GM18868 (cell line): ENCODE measurements around the gene TSFM.

ENCODE experiments used
- ATAC-seq: cut with Tn5 transposase; IDR thresholded peaks from one replicate; pipeline ENCODE4 v1.9.1; 2021; ENCODE audit warnings: mild to moderate bottlenecking, moderate library complexity; ENCODE audit not compliant: unreplicated experiment

TSFM gene

GRCh38 chr12:57745485-57745881 is 37.1 kb upstream of the TSFM start:
- no peak for ATAC-seq

DNA sequence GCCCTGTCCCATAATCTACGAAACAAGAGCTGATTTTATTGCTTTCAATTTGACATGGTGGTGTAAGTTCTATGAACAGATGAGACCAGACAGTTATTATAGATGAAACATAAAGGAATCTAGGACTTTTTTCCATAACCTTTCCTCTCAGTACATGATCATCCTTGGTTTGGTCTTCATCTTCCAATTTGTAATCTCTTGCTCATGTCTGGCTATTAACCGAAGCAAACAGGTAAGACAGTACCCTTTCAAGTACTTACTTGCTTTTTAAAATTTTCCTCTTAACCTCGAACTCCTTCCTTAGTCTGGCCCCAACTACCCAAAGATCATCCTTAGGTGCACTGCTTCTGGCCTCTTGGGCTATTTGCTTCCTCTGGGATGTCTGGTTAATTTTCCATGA is 36.6 kb upstream of the TSFM start:
- no peak for ATAC-seq

DNA sequence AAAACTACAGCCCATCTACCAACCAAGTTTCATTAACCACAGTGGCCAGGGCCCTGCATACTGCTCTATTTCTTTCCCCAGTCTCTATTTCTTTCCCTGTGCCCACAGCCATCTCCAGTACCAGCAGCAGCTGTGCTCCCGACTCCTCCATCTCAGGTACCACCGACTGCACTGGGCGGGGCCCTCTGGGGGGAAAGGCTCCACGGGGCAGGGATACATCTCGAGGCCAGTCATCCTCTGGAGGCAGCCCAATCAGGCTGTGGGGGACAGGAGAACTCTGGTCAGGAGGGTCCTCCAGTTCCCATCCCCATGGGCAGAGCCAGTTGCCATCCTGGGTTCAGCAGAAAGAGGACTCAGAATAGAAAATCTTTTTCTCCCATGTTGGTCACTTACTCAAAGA is 33.5 kb upstream of the TSFM start:
- no peak for ATAC-seq

DNA sequence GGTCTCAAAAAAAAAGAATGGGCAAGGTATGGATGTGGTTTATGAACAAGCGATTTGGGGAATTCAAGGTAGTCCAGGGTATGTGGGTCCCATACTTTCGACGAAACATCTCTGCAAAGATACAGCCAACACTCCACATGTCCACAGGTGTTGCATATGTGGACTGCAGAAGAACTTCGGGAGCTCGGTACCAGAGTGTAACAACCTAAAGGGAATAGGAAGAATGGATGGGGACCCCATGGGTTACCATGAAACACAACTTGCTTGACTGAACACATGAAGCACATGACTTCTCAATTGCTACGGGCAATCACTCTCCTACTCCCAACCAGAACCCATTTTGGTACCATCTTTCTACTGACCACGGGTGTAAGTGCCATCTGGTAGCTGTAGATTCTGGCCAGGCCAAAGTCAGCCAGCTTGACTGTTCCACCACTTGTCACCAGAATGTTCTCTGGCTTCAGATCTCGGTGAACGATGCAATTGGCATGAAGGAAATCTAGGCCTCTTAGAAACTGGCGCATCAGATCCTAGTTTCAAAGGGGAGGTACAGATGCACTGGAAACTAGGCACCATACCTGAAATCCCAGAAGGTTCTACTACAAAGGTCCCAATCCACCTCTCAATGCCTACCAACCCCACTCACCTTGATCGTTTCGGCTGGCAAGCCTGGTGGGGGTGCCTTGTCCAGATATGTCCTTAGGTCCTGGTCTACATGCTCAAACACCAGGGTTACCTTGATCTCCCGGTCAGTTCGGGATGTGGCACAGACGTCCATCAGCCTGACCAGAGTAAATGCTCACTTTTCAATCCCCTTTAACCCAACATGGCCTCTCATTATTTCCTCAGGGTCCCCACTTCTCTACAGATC is 31.8 kb upstream of the TSFM start:
- ATAC-seq, result no peak

DNA sequence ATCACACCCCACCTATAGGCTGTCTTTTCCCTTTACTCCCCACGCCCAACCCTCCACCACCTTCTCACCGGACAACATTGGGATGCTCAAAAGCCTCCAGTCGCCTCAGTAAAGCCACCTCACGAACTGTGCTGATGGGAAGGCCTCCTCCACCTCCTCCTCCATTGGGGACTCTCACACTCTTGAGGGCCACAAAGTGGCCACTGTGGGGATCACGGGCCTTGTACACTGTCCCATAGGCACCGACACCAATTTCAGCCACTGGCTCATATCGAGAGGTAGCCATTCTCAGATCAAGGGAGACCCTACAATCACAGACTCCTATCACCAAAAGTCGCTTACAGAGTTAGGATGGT is 31.2 kb upstream of the TSFM start:
- no peak for ATAC-seq

- ATAC-seq, result peak; percentile 69
These were observed 30.6 kb upstream of the TSFM start, which contains the start of gene CDK4 for GRCh38 chr12:57751788-57752667. Gene CDK4, minus strand, starts transcription at chr12:57752310. Its CDS starts 593 bp downstream, at chr12:57751717.

GRCh38 chr12:57752668-57753000 is 30.0 kb upstream of the TSFM start:
- ATAC-seq, result no peak

- no peak for ATAC-seq
These were observed 28.7 kb upstream of the TSFM start for GRCh38 chr12:57753756-57754337.

GRCh38 chr12:57754411-57755193 is 28.0 kb upstream of the TSFM start, which contains the start of gene MARCHF9:
Gene MARCHF9, plus strand, starts transcription at chr12:57755103. Its CDS starts 426 bp downstream, at chr12:57755529.
- peak; percentile 45 for ATAC-seq

DNA sequence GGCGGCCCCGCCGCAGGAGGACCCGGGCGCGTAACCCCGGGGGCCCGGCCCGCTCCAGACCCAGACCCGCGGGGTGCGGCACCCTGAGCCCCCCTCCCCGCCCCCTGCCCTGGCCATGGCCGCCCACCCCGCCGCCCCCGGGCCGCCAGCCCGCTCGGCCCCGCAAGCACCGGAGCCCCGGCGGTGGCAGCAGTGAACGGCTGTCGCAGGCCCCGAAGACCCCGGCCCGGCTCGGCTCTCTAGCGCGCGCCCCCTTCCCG is 27.5 kb upstream of the TSFM start:
- ATAC-seq, result no peak

GRCh38 chr12:57755454-57756372 is 26.9 kb upstream of the TSFM start:
- no peak for ATAC-seq

DNA sequence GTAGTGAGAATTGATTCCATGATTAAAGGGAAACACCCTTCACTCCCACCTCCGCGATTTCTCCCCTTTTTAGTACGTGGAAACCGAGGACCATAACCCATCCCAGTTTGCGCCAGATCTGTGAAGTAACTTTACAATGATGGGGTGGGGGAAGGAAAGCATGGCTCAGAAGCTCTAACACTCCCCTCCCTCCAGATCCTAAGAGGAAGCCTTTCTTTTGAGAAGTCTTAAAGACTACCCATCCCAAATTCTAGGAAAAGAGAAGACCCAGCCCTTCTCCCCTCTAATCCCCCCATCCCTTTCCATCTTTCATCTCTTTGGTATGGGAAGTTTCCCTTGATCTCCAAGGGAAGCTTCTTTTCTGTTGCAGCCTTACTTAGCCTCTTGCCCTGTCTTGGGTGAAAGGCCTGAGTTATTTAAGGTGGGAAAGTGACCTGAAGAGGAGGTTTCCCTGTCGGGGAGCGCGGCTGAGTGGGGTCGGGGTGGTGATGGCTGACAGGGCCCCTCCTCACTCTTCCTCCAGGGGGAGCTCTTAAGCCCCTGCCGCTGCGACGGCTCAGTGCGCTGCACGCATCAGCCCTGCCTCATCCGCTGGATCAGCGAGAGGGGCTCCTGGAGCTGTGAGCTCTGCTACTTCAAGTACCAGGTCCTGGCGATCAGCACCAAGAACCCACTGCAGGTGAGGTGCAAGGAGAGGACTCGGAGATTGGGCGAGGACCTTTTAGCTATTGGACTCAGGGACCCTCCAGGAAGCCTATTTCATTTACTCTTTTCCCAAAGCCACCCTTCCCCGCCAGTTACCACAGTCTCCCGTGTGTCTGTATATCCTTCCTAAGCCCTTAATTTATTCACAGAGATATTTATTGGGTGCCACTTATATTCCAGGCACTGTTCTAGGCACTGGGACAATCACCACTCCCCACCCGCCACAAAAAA is 25.9 kb upstream of the TSFM start:
- ATAC-seq, result peak; percentile 31

- no peak for ATAC-seq
These were observed 24.8 kb upstream of the TSFM start for GRCh38 chr12:57757771-57758170.

DNA sequence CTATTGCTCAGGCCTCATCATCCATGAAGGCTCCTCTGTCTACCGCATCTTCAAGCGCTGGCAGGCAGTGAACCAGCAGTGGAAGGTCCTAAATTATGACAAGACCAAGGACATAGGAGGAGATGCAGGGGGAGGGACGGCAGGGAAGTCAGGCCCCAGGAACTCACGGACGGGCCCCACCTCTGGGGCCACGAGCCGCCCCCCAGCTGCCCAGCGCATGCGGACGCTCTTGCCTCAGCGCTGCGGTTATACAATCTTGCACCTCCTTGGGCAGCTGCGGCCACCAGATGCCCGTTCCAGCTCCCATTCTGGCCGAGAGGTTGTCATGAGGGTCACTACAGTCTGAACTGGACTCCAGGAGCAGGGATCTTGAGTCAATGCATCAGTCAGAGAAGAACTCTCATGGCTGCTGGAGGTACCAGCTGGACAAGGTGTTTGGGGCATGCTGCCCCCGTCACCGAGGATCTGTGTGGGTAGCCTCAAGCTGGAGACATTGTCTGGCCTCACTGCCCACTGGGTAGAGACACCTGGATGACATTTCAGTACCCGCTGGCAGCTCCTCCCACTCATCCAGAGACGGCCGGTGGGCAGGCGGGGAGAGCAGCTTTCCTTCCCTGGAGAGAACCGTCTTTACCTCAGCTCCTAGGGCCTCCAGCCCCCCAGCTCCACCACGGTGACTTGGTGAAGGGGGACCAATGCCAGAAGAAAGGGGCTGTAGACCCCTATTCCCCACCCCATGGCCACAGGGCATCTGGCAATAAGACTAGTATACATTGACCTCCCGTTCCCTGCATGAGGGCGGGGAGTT is 23.8 kb upstream of the TSFM start:
- no peak for ATAC-seq

- ATAC-seq, result no peak
These were observed 23.1 kb upstream of the TSFM start for GRCh38 chr12:57759360-57759980.

DNA sequence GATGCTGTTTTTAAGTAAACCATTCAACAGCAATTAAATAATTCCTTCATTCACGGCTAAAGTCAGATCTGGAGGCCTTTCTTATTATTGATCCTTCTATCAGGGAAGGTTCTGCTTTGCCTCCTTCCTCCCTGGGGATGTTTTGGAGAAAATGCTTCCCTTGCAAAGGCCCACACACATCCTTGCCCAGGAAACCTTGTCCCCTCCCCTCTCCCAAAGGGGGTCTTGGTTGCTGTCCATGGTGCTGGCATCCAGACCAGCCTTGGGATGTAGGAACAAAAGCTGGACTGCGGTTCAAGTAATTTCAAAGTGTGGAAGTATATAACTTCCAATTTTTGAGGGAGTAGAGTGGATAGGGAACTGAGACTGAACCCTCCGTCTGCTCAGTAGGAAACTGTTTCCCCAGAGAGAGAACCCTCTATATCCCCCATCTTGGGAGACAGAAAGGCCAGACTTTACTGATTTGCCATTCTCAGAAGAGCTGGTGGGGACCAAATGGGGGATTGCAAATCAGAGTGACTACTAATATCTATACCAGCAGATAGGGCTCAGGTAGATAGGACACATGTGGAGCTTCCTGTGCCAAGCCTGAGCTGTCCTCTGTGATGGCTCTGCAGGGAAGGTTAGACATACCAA is 22.1 kb upstream of the TSFM start:
- ATAC-seq, result no peak

DNA sequence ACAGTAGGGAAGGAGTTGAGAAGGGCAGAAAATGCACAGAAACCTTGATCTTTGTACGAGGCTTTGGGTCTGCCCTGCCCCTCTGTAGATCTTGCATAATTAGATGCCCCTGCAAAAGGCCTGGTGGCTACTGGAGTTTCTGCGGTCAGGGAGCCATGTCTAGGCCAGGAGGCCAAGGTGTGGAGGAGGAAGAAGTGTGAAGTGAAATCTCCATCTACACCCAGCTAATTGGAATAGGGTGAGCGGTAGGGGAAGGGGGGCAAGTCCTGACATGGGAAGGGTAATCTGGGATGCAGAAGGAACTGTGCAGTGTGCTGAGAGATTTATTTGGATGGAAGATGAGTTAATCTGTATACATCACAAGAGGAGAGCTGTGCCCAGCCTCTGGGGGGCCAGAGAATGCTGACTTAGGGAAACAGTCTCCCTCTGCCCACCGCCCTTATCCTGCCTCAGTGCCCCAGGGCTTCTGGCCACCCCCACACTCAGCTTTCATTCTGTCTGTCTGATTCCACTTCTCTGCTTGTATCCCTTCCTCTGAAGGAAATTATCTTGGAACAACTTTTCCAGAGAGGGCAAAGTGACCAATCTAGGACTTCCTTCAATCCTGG is 21.1 kb upstream of the TSFM start:
- no peak for ATAC-seq
